HG03095 (cell line): Measurements from ENCODE around the gene ST6GALNAC3.
A peak's percentile ranks its signal among the peaks of the same experiment; 100 is the strongest.
"Not testable (repeated sequence)": the region's sequence is repeated elsewhere in the genome, so short reads cannot be mapped to it uniquely, and the experiment has no call there.

Experiments
- ATAC-seq: cut with Tn5 transposase; IDR thresholded peaks from one replicate; pipeline ENCODE4 v1.9.1; 2021; ENCODE audit warnings: moderate library complexity; ENCODE audit not compliant: unreplicated experiment

The ST6GALNAC3 gene

DNA sequence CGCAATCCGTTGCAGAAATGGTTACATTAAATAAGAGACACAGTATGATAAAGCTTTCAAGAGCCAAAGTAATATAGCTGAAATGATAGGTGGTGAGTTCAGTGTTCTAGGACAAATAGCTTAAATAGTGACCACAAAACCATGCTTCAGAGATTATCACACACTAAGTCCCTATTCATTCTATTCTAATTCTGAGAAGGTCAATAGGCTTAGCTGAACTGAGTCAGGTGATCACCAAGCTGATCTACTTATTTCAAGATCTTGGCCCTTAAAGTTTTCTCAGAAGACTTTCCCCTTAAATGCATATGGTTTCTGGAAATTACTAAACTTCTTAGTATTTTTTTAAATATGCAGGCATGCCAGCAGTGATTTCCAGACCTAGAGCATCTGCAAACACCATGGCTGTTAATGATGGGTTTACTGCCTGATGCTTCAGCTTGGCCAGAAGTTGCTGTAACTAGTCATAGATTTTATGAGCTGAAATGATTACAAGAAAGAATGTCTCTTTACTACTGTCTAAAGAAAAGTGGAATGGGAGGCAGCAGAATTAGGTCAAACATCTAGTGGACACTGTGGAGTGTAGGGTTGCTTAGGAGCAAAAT is 242.9 kb downstream of the ST6GALNAC3 start:
- ATAC-seq = no peak

GRCh38 chr1:76330991-76331603 is 256.6 kb downstream of the ST6GALNAC3 start:
- peak; percentile 67 for ATAC-seq

DNA sequence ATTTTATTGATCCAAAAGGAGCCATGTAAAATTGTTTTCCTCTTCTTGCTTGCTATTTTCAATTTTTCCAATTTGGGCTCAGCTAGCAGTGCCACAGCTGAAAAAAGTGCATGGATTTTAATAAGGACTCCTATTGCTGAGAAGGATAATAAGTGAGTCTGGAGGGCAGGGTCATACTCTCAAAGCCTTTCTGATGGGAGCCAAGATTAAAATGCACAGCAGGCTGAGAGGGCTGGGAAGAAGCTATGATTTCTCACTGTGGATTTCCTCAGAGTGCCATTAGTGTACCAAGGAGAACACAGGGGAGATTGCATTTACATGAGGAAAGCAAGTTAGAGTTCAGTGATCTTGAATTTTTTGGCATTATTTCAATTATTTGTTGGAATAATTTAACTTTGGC is 261.3 kb downstream of the ST6GALNAC3 start:
- ATAC-seq = no peak

DNA sequence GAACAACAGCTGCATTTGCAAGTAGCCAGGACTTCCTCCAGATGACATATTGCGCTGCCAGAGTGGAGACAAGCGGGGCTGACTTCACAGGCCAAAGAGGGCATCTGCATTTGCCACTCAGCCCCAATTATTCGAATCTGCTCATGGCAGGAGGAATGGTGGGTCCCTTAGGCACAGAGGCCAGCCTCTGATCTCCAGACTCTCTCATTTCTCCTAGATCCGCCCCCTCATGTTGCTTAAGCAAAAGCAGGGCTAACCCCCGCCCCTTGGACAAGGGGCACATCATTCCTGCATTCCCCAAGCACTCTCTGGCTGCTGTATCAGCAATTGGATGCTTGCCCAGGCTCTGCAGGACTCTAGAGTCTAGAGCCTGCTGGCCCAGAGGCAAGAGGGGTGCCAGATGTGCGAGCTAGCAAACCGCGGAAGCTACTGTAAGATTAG is 262.4 kb downstream of the ST6GALNAC3 start:
- ATAC-seq = no peak

- no peak for ATAC-seq
Measured at GRCh38 chr1:76337542-76338219, 263.1 kb downstream of the ST6GALNAC3 start.

- no peak for ATAC-seq
Measured at GRCh38 chr1:76340056-76340455, 265.5 kb downstream of the ST6GALNAC3 start.

- ATAC-seq = not testable (repeated sequence)
Measured at GRCh38 chr1:76341816-76342215, 267.3 kb downstream of the ST6GALNAC3 start.

- no peak for ATAC-seq
Measured at GRCh38 chr1:76343356-76343755, 268.8 kb downstream of the ST6GALNAC3 start.

DNA sequence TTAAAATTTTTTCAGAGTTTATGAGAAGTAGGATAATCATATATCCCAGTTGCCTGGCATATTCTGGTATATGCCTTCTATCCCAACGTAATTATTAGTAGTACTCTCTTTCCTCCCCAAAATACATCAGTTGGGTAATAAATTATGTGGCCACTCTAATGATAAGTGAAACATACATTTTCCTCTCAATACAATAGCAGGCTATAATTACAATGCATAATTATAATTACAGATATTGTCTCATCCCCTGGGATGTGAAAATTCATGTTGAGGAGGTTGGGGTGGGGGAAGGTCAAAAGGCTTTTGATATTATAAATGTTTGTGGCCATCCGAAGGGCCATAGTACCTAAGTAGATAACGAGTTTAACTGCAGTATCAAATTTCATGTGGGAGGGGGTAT is 277.1 kb downstream of the ST6GALNAC3 start:
- no peak for ATAC-seq

GRCh38 chr1:76352741-76353435 is 278.3 kb downstream of the ST6GALNAC3 start:
- ATAC-seq = no peak

- ATAC-seq = no peak
Measured at GRCh38 chr1:76354236-76354635, 279.7 kb downstream of the ST6GALNAC3 start.

GRCh38 chr1:76366726-76367125 is 292.2 kb downstream of the ST6GALNAC3 start:
- ATAC-seq = no peak

DNA sequence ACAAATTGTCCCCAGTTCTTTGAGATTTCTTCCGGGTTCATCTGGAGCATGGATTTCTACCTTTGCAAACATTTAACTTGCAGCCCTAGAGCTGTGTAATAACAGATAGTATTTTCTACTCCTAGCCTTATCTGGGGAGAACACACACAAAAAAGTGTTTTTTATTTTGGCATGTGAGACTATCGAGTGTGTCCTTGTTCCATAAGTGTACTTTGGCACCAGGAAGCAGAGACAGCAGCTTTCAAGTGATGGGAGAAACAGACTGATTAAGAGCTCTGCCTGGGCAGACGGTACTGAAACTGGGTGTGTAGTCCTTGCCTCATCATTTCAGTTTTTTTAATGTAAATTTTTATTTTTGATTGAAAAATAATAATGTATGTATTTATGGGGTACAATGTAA is 297.4 kb downstream of the ST6GALNAC3 start:
- ATAC-seq = no peak

- ATAC-seq = no peak
Measured at GRCh38 chr1:76374086-76374485, 299.5 kb downstream of the ST6GALNAC3 start.

GRCh38 chr1:76377247-76377646 is 302.7 kb downstream of the ST6GALNAC3 start:
- no peak for ATAC-seq

DNA sequence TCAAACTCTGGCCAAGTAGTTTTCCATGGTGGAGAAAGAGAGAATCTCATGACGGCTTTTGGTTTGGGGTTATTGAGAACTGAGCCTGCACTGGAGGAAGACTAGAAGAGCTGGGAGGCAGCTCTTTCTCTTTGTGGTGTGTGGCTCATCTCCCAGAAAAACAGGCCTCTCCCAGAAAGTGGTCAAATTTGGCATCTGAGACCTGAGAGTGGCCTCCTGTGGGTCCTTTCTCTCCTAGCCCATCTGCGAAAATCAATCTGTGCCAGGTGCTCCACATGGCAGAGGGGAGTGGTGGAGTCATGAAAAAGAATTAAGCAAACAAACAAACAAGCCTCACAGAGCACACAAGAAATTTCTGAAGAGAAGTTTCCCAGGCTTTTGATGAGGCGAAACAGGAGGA is 305.0 kb downstream of the ST6GALNAC3 start:
- ATAC-seq = no peak

DNA sequence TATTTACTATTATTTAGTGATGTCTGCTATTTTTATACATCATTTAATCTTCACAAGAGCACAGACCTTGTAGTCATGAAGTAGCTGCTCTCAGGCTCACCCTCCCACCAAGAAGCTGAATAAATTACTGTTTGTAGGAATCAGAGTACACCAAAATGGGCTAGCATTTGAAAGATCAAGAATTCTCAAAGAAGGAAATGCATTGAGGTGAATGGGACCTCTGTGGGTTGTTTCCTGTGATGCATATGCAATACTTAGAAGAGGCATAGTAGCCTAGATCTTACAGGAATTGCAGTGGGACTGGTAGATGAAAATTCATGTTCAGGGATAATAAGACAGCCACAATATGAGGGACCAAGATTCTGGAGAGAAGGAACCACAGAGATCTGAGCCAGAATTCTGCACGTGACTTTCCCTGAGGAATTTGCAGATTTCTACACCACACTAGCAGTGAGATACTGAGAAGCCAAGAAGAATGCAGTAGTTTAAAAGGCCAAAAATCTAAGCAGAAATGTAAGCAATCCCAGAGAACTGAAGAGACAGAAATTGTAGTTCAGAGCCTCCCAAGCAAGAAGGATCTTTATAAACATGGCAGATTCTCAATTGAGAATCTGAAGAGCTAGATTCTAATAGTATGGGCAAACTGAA is 307.0 kb downstream of the ST6GALNAC3 start:
- no peak for ATAC-seq

DNA sequence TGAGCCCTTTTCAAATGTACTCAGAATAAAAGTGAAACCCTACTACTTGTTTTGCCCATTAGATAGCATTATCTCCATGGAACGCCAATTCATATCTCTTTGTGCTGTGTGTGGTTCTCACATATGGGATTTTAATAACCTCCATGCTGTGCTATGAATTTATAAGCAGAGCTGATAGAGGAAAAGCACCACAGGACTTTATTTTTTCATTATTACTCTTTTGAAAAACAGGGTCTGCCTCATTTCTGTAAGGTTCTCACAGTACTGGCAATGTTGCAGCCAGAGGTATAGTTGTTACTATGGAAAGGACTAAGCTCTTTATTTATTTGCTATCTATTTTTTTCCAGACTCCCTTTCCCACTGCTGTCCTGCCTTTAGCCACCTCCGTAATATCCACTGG is 313.7 kb downstream of the ST6GALNAC3 start:
- ATAC-seq = no peak

- ATAC-seq = no peak
Measured at GRCh38 chr1:76390456-76390855, 315.9 kb downstream of the ST6GALNAC3 start.

DNA sequence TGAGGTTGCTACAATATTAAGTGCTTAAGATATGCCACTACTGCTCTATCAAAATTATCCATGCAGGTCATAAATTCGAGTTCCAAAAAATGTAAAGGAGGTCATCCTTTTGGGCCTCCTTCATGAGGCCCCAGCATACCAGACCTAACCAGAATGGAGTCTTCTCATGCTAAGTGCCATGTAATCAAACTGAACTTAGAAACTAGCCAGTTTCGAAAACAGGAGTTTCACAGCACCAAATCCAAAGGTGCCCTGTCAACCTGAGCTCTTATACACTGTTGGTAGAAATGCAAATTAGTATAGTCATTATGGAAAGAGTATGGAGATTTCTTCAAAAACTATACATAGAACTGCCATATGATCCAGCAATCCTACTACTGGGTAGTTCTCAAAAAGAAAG is 320.5 kb downstream of the ST6GALNAC3 start:
- no peak for ATAC-seq

- ATAC-seq = no peak
Measured at GRCh38 chr1:76402128-76402527, 327.6 kb downstream of the ST6GALNAC3 start.
